Endothelial cell of umbilical vein (primary cell): ENCODE measurements around the gene AJUBA. TPM values are rescaled to one million over a fixed set of nuclear protein-coding genes. Genes with fewer than 3 reads are reported as not detected.

ENCODE experiments used
- BruUV-seq: library from RNA; stranded (reverse); fragments of 400-500 nt; replicated peaks from 2 replicates; lab custom pipeline; 2021; lab: Mats Ljungman, UMichigan
- CTCF ChIA-PET: fragments of 300-600, 350-600 bp; sonication (Branson Sonifier 250); formaldehyde crosslinking; loops from one replicate; lab custom pipeline; 2021; ENCODE audit warnings: antibody characterized with exemption, inconsistent platforms; lab: Charles Lee
- POLR2A ChIA-PET: fragments of 300-600, 350-600 bp; sonication (Branson Sonifier 250); formaldehyde crosslinking; loops from one replicate; lab custom pipeline; 2021; ENCODE audit warnings: antibody characterized with exemption, inconsistent platforms; lab: Charles Lee
- DNase-seq: peaks from one replicate; pipeline ENCODE4 v3.0.0-alpha.2; 2011; ENCODE audit warnings: low read depth, low spot score
- FAIRE-seq: peaks from 2 replicates; lab custom pipeline; 2011; peaks lifted over from hg19 to GRCh38; lab: Jason Lieb, UNC
- H2AFZ ChIP-seq: 2 replicates; pipeline ENCODE4 v1.6.0; 2012; ENCODE audit warnings: low read depth, low read length, control low read depth, inconsistent platforms
- H3K27ac ChIP-seq: 2 replicates; pipeline ENCODE4 v1.5.1; 2011; ENCODE audit warnings: low read depth, mild to moderate bottlenecking, control low read depth, low read length, moderate library complexity; ENCODE audit not compliant: insufficient read depth
- H3K27me3 ChIP-seq, 2 experiments: 2 replicates each; pipeline versions ENCODE4 v1.6.0 to v1.6.1; 2011; ENCODE audit warnings: low read length in 2 of 2, mixed read lengths in 1 of 2; ENCODE audit not compliant: control insufficient read depth in 2 of 2, insufficient read depth in 2 of 2
- H3K36me3 ChIP-seq, 2 experiments: 2 replicates in 1 of 2; 3 replicates in 1 of 2; pipeline ENCODE4 v1.5.1; 2011; ENCODE audit warnings: low read length in 2 of 2, mild to moderate bottlenecking in 1 of 2, moderate library complexity in 1 of 2; ENCODE audit not compliant: control insufficient read depth in 2 of 2, insufficient read depth in 2 of 2; ENCODE audit errors: extremely low read depth in 1 of 2
- H3K4me1 ChIP-seq: 3 replicates; pipeline ENCODE4 v1.5.1; 2011; ENCODE audit warnings: mild to moderate bottlenecking, low read length; ENCODE audit not compliant: control insufficient read depth, insufficient read depth; ENCODE audit errors: extremely low read depth
- H3K4me2 ChIP-seq: 2 replicates; pipeline ENCODE4 v1.6.1; 2011; ENCODE audit warnings: low read length, control low read depth, mixed read lengths; ENCODE audit not compliant: insufficient read depth
- H3K4me3 ChIP-seq, 3 experiments: fragments of 200-600 bp in 1 of 3; sonication (generic), shearing (Covaris generic) in 1 of 3; replicated peaks in 1 of 3; 2 replicates each; pipeline ENCODE4 v1.5.1; 2011 to 2016; ENCODE audit warnings: control low read depth in 3 of 3, low read length in 3 of 3, mild to moderate bottlenecking in 2 of 3, inconsistent platforms in 1 of 3, low read depth in 1 of 3, moderate library complexity in 1 of 3; ENCODE audit not compliant: insufficient read depth in 1 of 3
- H3K79me2 ChIP-seq: 2 replicates; pipeline ENCODE4 v1.6.0; 2012; ENCODE audit warnings: low read length, inconsistent platforms; ENCODE audit not compliant: control insufficient read depth, insufficient read depth
- H3K9ac ChIP-seq: replicated peaks from 2 replicates; pipeline ENCODE3; 2011; ENCODE audit warnings: low read length, control low read depth; ENCODE audit not compliant: insufficient read depth; ENCODE audit errors: extremely low read depth
- H3K9me1 ChIP-seq: replicated peaks from 3 replicates; pipeline ENCODE4 v1.6.0; 2011; ENCODE audit warnings: mild to moderate bottlenecking, low read length; ENCODE audit not compliant: control insufficient read depth, insufficient read depth; ENCODE audit errors: extremely low read depth
- H3K9me3 ChIP-seq: replicated peaks from 2 replicates; pipeline ENCODE4 v1.5.1; 2012; ENCODE audit warnings: low read length, inconsistent platforms; ENCODE audit not compliant: control insufficient read depth, insufficient read depth
- H4K20me1 ChIP-seq: replicated peaks from 2 replicates; pipeline ENCODE3; 2011; ENCODE audit warnings: mild to moderate bottlenecking, low read length; ENCODE audit not compliant: control insufficient read depth, insufficient read depth; ENCODE audit errors: extremely low read depth
- CTCF ChIP-seq, 2 donors: IDR thresholded peaks; 1 replicate in 1 of 2; 2 replicates in 1 of 2; pipeline ENCODE4 v1.5.1; 2011; ENCODE audit warnings: low read length in 2 of 2, mild to moderate bottlenecking in 2 of 2, moderate library complexity in 2 of 2, control low read depth in 1 of 2, inconsistent platforms in 1 of 2, low read depth in 1 of 2; ENCODE audit not compliant: insufficient read depth in 1 of 2; ENCODE audit errors: extremely low read depth in 1 of 2
- EZH2 ChIP-seq: IDR thresholded peaks from 2 replicates; pipeline ENCODE4 v1.6.1; 2012; ENCODE audit warnings: borderline replicate concordance, low read depth, mild to moderate bottlenecking, moderate library complexity, low read length, inconsistent platforms; ENCODE audit not compliant: severe bottlenecking
- FOS ChIP-seq: IDR thresholded peaks from 2 replicates; pipeline ENCODE4 v1.6.1; 2011; ENCODE audit warnings: mild to moderate bottlenecking, low read length, moderate library complexity, borderline replicate concordance; ENCODE audit not compliant: insufficient read depth
- GATA2 ChIP-seq: IDR thresholded peaks from 2 replicates; pipeline ENCODE4 v1.7.0; 2011; ENCODE audit warnings: low read depth, mild to moderate bottlenecking, moderate library complexity, mixed read lengths, low read length; ENCODE audit not compliant: insufficient read length, insufficient read depth
- JUN ChIP-seq: IDR thresholded peaks from 2 replicates; pipeline ENCODE4 v1.6.1; 2011; ENCODE audit warnings: borderline replicate concordance, low read depth; ENCODE audit not compliant: insufficient read length, insufficient read depth
- MAX ChIP-seq: IDR thresholded peaks from 2 replicates; pipeline ENCODE4 v1.6.1; 2011; ENCODE audit not compliant: insufficient read depth, insufficient read length
- MYC ChIP-seq: IDR thresholded peaks from one replicate; pipeline ENCODE4 v1.6.1; 2011; ENCODE audit warnings: mild to moderate bottlenecking, low read depth, low read length
- POLR2A ChIP-seq: IDR thresholded peaks from 2 replicates; pipeline ENCODE4 v1.6.1; 2012; ENCODE audit warnings: low read depth, mild to moderate bottlenecking, control low read depth, low read length
- POLR2AphosphoS5 ChIP-seq: IDR thresholded peaks from 2 replicates; pipeline ENCODE4 v1.6.1; 2012; ENCODE audit warnings: low read depth, mild to moderate bottlenecking, control low read depth, low read length, moderate library complexity; ENCODE audit not compliant: insufficient read depth
- dilution Hi-C: fragments of 300-500 bp; cut with MboI; formaldehyde crosslinking; loops from one replicate; pipeline ENCODE4 v1.15.0; 2019; ENCODE audit warnings: low sequenced_read_pairs; ENCODE audit not compliant: extremely low pct_ligation_motif_present
- intact Hi-C: fragments of 100-400 bp; cut with micrococcal nuclease; formaldehyde crosslinking; loops from one replicate; pipeline ENCODE4 v1.10.0; 2022
- polyA plus RNA-seq, 4 experiments: library from polyadenylated mRNA; depleted of rRNA in 3 of 4; stranded (reverse) in 3 of 4; unstranded in 1 of 4; fragments of >200 nt; gene quantifications; 2 replicates each; pipeline versions ENCODE4 v1.2.1 to v1.2.3, GENCODE V29; 2011 to 2012; ENCODE audit warnings: missing spikeins in 1 of 4
- total RNA-seq: library from RNA; stranded (reverse); gene quantifications from 2 replicates; pipeline ENCODE4 v1.2.3, GENCODE V29; 2021

The AJUBA gene
- total and polyA plus RNA-seq, 2 donors (not counting 3 experiments of a cell fraction or from before 2014, with no cell fraction given) = 50.0 to 61.7 TPM

GRCh38 chr14:22966783-22967269, 15.5 kb downstream of the AJUBA start:
- H2AFZ ChIP-seq = no peak overlapping the region
- H3K4me3 ChIP-seq = no peak overlapping the region
- peak overlapping the region; percentile 31 for H3K4me2 ChIP-seq
- dilution Hi-C loops (no loop called here), intact Hi-C loops (no loop called here)
- no peaks in the 10 kb centered on the region for H3K27me3 ChIP-seq
- no peaks in the 10 kb centered on the region for H3K79me2 ChIP-seq
- no peaks in the 10 kb centered on the region for H3K9me3 ChIP-seq
- TF ChIP-seq MAX = no peak
- no peak for TF ChIP-seq FOS
- TF ChIP-seq POLR2AphosphoS5 = no peak
- TF ChIP-seq GATA2 = no peak
- TF ChIP-seq JUN = no peak
- no peak for TF ChIP-seq CTCF (IDR thresholded peaks at IDR 0.05; ENCODE audit: extremely low read depth in 1 of 2, insufficient read depth in 1 of 2, low read depth in 1 of 2, low read length in 2 of 2)
- no peak for TF ChIP-seq EZH2
- TF ChIP-seq POLR2A = no peak
- TF ChIP-seq MYC = no peak
- H3K9me1 ChIP-seq = no peaks in the 10 kb centered on the region
- BruUV-seq = no TSS peak
- DNase-seq (no peak), FAIRE-seq (no peak)
- no peaks in the 10 kb centered on the region for H4K20me1 ChIP-seq
- peaks cover 3% of the 10 kb centered on the region for H3K4me1 ChIP-seq
- H3K27ac ChIP-seq = no peak overlapping the region
- H3K9ac ChIP-seq = no peak overlapping the region
- CTCF ChIA-PET = interaction anchor here (1.5 to 1.8 kb wide), 2 partner anchors 20 to 26 kb away, joined by 4 to 7 read pairs; no protein-coding TSS in a partner anchor
- peaks cover 4 to 9% of the 10 kb centered on the region in 2 experiments for H3K36me3 ChIP-seq
- POLR2A ChIA-PET = no interaction called here
